Liver (tissue), 9 donors: ENCODE results near the gene LEMD2. TPM values are rescaled to one million over a fixed set of nuclear protein-coding genes. Genes with fewer than 3 reads are reported as not detected.

Experiments
- DNase-seq: peaks from one replicate; pipeline ENCODE4 v3.0.0-alpha.2; 2017; ENCODE audit warnings: low spot score
- H3K27ac ChIP-seq, 2 donors: one replicate each; pipeline ENCODE4 v1.7.0; 2013; ENCODE audit warnings: inconsistent platforms in 2 of 2, low read length in 2 of 2, control low read depth in 1 of 2, low read depth in 1 of 2, mild to moderate bottlenecking in 1 of 2
- H3K27me3 ChIP-seq, 4 donors: one replicate each; pipeline versions ENCODE4 v1.6.1 to v1.7.0; 2013; ENCODE audit warnings: low read length in 3 of 4, inconsistent platforms in 1 of 4, mild to moderate bottlenecking in 1 of 4, moderate library complexity in 1 of 4; ENCODE audit not compliant: control insufficient read depth in 4 of 4, insufficient read depth in 4 of 4
- H3K36me3 ChIP-seq, 4 donors: one replicate each; pipeline versions ENCODE4 v1.6.1 to v1.7.0; 2013; ENCODE audit warnings: low read length in 3 of 4, mild to moderate bottlenecking in 3 of 4, low read depth in 1 of 4, moderate library complexity in 1 of 4; ENCODE audit not compliant: control insufficient read depth in 4 of 4, insufficient read depth in 3 of 4
- H3K4me1 ChIP-seq, 4 donors: one replicate each; pipeline versions ENCODE4 v1.6.1 to v1.7.0; 2013; ENCODE audit warnings: low read length in 3 of 4, mild to moderate bottlenecking in 3 of 4, moderate library complexity in 1 of 4; ENCODE audit not compliant: control insufficient read depth in 4 of 4, insufficient read depth in 4 of 4
- H3K4me3 ChIP-seq, 3 donors: one replicate each; pipeline versions ENCODE4 v1.6.1 to v1.7.0; 2013; ENCODE audit warnings: low read length in 3 of 3, control low read depth in 1 of 3, low read depth in 1 of 3, mild to moderate bottlenecking in 1 of 3
- H3K9ac ChIP-seq, 2 donors: one replicate each; pipeline ENCODE4 v1.7.0; 2013; ENCODE audit warnings: low read length in 2 of 2, mild to moderate bottlenecking in 2 of 2, moderate library complexity in 2 of 2, control low read depth in 1 of 2, low read depth in 1 of 2
- H3K9me3 ChIP-seq, 4 donors: one replicate each; pipeline versions ENCODE4 v1.6.1 to v1.7.0; 2013; ENCODE audit warnings: low read length in 3 of 4; ENCODE audit not compliant: control insufficient read depth in 4 of 4
- ATF3 ChIP-seq: IDR thresholded peaks from 2 replicates; pipeline ENCODE4 v1.6.1; 2016; ENCODE audit warnings: antibody characterized with exemption
- EGR1 ChIP-seq, 2 donors: IDR thresholded peaks; 2 replicates each; pipeline ENCODE4 v1.6.1; 2016 to 2018; ENCODE audit warnings: antibody characterized with exemption in 2 of 2, low read depth in 2 of 2
- FOXA1 ChIP-seq: IDR thresholded peaks from 2 replicates; pipeline ENCODE4 v1.6.1; 2016; ENCODE audit warnings: antibody characterized with exemption
- FOXA2 ChIP-seq: IDR thresholded peaks from 2 replicates; pipeline ENCODE4 v1.6.1; 2016; ENCODE audit warnings: antibody characterized with exemption
- GABPA ChIP-seq, 2 donors: IDR thresholded peaks in 1 of 2; conservative IDR thresholded peaks in 1 of 2; 2 replicates each; pipeline ENCODE4 v1.6.1; 2016; ENCODE audit warnings: antibody characterized with exemption in 2 of 2, mild to moderate bottlenecking in 1 of 2, moderate library complexity in 1 of 2
- HNF4A ChIP-seq, 2 donors: conservative IDR thresholded peaks; 2 replicates each; pipeline ENCODE4 v1.6.1; 2016; ENCODE audit warnings: antibody characterized with exemption in 2 of 2, mild to moderate bottlenecking in 2 of 2
- HNF4G ChIP-seq: IDR thresholded peaks from 2 replicates; pipeline ENCODE4 v1.6.1; 2016; ENCODE audit warnings: antibody characterized with exemption
- JUND ChIP-seq, 2 donors: IDR thresholded peaks; 2 replicates each; pipeline ENCODE4 v1.6.1; 2016; ENCODE audit warnings: antibody characterized with exemption in 2 of 2
- MAX ChIP-seq: IDR thresholded peaks from 2 replicates; pipeline ENCODE4 v1.6.1; 2016; ENCODE audit warnings: antibody characterized with exemption
- NR2F2 ChIP-seq: IDR thresholded peaks from 2 replicates; pipeline ENCODE4 v1.6.1; 2016; ENCODE audit warnings: antibody characterized with exemption
- REST ChIP-seq: IDR thresholded peaks from 2 replicates; pipeline ENCODE4 v1.6.1; 2016; ENCODE audit warnings: antibody characterized with exemption, mild to moderate bottlenecking
- RXRA ChIP-seq, 2 donors: IDR thresholded peaks; 2 replicates each; pipeline ENCODE4 v1.6.1; 2017 to 2018; ENCODE audit warnings: antibody characterized with exemption in 2 of 2, mild to moderate bottlenecking in 1 of 2
- YY1 ChIP-seq: IDR thresholded peaks from 2 replicates; pipeline ENCODE4 v1.6.1; 2016; ENCODE audit warnings: antibody characterized with exemption, mild to moderate bottlenecking
- WGBS: extraction: QIAGEN DNeasy Blood & Tissue Kit; methylation state at CpG from one replicate; pipeline ENCODE4 v1.1.7; 2013; 5-methylcytosine and 5-hydroxymethylcytosine counted together
- polyA plus RNA-seq, 2 donors: library from polyadenylated mRNA; stranded (reverse) in 1 of 2; unstranded in 1 of 2; fragments of 200-250 nt in 1 of 2; fragments of >200 nt in 1 of 2; fragmentation: Nextera tagmentation in 1 of 2; extraction: Ambion mirVana in 1 of 2; gene quantifications; one replicate each; pipeline versions ENCODE4 v1.2.1 to v1.2.3, GENCODE V29; 2013 to 2015
- total RNA-seq, 2 donors: library from RNA; depleted of rRNA; stranded (reverse); fragments of >200 nt; gene quantifications; one replicate each; pipeline ENCODE4 v1.2.3, GENCODE V29; 2014
- TF ChIP-seq, protein P1 (sequence below): fragments of 150-350 bp; IDR thresholded peaks from 2 replicates; pipeline ENCODE4 v1.5.1; 2017; ENCODE audit warnings: improper control_type of control experiment, low read depth, low read length; ENCODE audit not compliant: missing input control
- TF ChIP-seq, protein P2 (sequence below): IDR thresholded peaks from 2 replicates; pipeline ENCODE4 v1.6.1; 2016; ENCODE audit warnings: antibody characterized with exemption
- donor health status: healthy.
- donor health status: healthy.
- donor health status: healthy.
- donor health status: healthy.
- donor health status: healthy.

The LEMD2 gene
- total and polyA plus RNA-seq, 4 donors, result 6.5 to 23.1 (median 16.6) TPM

- H3K4me3 ChIP-seq, result no peak overlapping the region
- no peak overlapping the region for H3K9ac ChIP-seq
- TF ChIP-seq HNF4G (no peak), JUND (IDR thresholded peaks at IDR 0.05) (no peak), YY1 (no peak), GABPA (IDR thresholded peaks at IDR 0.05 in 1 of 2, conservative IDR thresholded peaks at IDR 0.05 in 1 of 2) (no peak), MAX (no peak), NR2F2 (no peak), REST (no peak), ATF3 (no peak)
- TF ChIP-seq, protein P1, sequence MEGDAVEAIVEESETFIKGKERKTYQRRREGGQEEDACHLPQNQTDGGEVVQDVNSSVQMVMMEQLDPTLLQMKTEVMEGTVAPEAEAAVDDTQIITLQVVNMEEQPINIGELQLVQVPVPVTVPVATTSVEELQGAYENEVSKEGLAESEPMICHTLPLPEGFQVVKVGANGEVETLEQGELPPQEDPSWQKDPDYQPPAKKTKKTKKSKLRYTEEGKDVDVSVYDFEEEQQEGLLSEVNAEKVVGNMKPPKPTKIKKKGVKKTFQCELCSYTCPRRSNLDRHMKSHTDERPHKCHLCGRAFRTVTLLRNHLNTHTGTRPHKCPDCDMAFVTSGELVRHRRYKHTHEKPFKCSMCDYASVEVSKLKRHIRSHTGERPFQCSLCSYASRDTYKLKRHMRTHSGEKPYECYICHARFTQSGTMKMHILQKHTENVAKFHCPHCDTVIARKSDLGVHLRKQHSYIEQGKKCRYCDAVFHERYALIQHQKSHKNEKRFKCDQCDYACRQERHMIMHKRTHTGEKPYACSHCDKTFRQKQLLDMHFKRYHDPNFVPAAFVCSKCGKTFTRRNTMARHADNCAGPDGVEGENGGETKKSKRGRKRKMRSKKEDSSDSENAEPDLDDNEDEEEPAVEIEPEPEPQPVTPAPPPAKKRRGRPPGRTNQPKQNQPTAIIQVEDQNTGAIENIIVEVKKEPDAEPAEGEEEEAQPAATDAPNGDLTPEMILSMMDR, result no peak
- WGBS, result 55% methylated on average over 14 of the region's 14 CpGs
- peak overlapping the region; percentile 12 to 22 for H3K27ac ChIP-seq
- H3K36me3 ChIP-seq, result peaks cover 2 to 24% (median 9%) of the 10 kb centered on the region in 4 donors
- H3K9me3 ChIP-seq, result no peaks in the 10 kb centered on the region
- no peak for DNase-seq
- H3K27me3 ChIP-seq, result no peaks in the 10 kb centered on the region
- H3K4me1 ChIP-seq, result peaks cover 0 to 11% (median 5%) of the 10 kb centered on the region in 4 donors
Measured at GRCh38 chr6:33770124-33770832, 18.7 kb downstream of the LEMD2 start.

- Histone ChIP-seq H3K4me3 (no peak overlapping the region), H3K4me1 (peaks cover 0 to 11% (median 5%) of the 10 kb centered on the region in 4 donors), H3K27me3 (no peaks in the 10 kb centered on the region), H3K9ac (no peak overlapping the region), H3K9me3 (no peaks in the 10 kb centered on the region), H3K36me3 (peaks cover 0 to 16% (median 2%) of the 10 kb centered on the region in 4 donors), H3K27ac (no peak overlapping the region)
- DNase-seq, result no peak
- 83% methylated on average over 10 of the region's 10 CpGs for WGBS
- no peak for TF ChIP-seq NR2F2
- no peak for TF ChIP-seq EGR1 (IDR thresholded peaks at IDR 0.05; ENCODE audit: low read depth in 2 of 2)
- no peak for TF ChIP-seq HNF4A (conservative IDR thresholded peaks at IDR 0.05)
- TF ChIP-seq, protein P1, result no peak
- TF ChIP-seq MAX, result no peak
- TF ChIP-seq FOXA1, result no peak
- TF ChIP-seq ATF3, result no peak
- no peak for TF ChIP-seq RXRA (IDR thresholded peaks at IDR 0.05)
- TF ChIP-seq FOXA2, result no peak
- no peak for TF ChIP-seq HNF4G
- no peak for TF ChIP-seq GABPA (IDR thresholded peaks at IDR 0.05 in 1 of 2, conservative IDR thresholded peaks at IDR 0.05 in 1 of 2)
- TF ChIP-seq, protein P2, sequence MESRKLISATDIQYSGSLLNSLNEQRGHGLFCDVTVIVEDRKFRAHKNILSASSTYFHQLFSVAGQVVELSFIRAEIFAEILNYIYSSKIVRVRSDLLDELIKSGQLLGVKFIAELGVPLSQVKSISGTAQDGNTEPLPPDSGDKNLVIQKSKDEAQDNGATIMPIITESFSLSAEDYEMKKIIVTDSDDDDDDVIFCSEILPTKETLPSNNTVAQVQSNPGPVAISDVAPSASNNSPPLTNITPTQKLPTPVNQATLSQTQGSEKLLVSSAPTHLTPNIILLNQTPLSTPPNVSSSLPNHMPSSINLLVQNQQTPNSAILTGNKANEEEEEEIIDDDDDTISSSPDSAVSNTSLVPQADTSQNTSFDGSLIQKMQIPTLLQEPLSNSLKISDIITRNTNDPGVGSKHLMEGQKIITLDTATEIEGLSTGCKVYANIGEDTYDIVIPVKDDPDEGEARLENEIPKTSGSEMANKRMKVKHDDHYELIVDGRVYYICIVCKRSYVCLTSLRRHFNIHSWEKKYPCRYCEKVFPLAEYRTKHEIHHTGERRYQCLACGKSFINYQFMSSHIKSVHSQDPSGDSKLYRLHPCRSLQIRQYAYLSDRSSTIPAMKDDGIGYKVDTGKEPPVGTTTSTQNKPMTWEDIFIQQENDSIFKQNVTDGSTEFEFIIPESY, result no peak
Measured at GRCh38 chr6:33769248-33769821, 19.6 kb downstream of the LEMD2 start.
